HCT116 (cell line): ENCODE results near the gene CAMK2D. TPM values are rescaled to one million over a fixed set of nuclear protein-coding genes. Genes with fewer than 3 reads are reported as not detected.

Experiments used
- ATAC-seq: fragments of 200-7000 bp; cut with Tn5 transposase; 2 replicates; pipeline ENCODE4 v1.9.1; 2020; ENCODE audit warnings: mild to moderate bottlenecking, moderate library complexity
- BruUV-seq: library from RNA; stranded (reverse); fragments of 400-500 nt; replicated peaks from 2 replicates; lab custom pipeline; 2021; lab: Mats Ljungman, UMichigan
- CTCF ChIA-PET: fragments of 300-600 bp; sonication (Branson Sonifier 250); formaldehyde crosslinking; loops from one replicate; lab custom pipeline; 2021; ENCODE audit warnings: antibody characterized with exemption; lab: Charles Lee
- POLR2A ChIA-PET: fragments of 300-600, 350-600 bp; sonication (Branson Sonifier 250); formaldehyde crosslinking; loops from one replicate; lab custom pipeline; 2021; ENCODE audit warnings: antibody characterized with exemption; lab: Charles Lee
- RAD21 ChIA-PET, 2 experiments: fragments of 300-600 bp; sonication (Branson Sonifier 250); formaldehyde crosslinking; loops; one replicate each; lab custom pipeline; 2023; ENCODE audit warnings: low total read pairs in 2 of 2; ENCODE audit not compliant: uncharacterized antibody in 2 of 2, unreplicated experiment in 2 of 2, low non-redundant PET in 1 of 2; lab: Charles Lee
- DNase-seq: peaks from one replicate; pipeline ENCODE4 v3.0.0-alpha.2; 2010; ENCODE audit warnings: low read depth, low spot score
- H2AFZ ChIP-seq: fragments of 200-600 bp; shearing (Covaris generic), sonication (generic); 2 replicates; pipeline ENCODE4 v1.6.1; 2017; ENCODE audit warnings: low read depth, mixed run types, mixed read lengths, antibody characterized with exemption, low read length; ENCODE audit not compliant: poor library complexity, severe bottlenecking
- H3K27ac ChIP-seq: 2 replicates; pipeline ENCODE4 v1.5.1; 2012; ENCODE audit warnings: low read depth, low read length
- H3K27me3 ChIP-seq: fragments of 200-600 bp; sonication (generic); 2 replicates; pipeline ENCODE4 v1.6.1; 2016; ENCODE audit warnings: mixed run types, low read length, mixed read lengths; ENCODE audit not compliant: insufficient read depth
- H3K36me3 ChIP-seq, 2 experiments: fragments of 200-500 bp in 1 of 2; fragments of 200-600 bp in 1 of 2; sonication (Bioruptor generic) in 1 of 2; sonication (generic) in 1 of 2; 2 replicates each; pipeline versions ENCODE4 v1.5.1 to v1.6.1; 2014 to 2016; ENCODE audit warnings: low read length in 2 of 2, inconsistent platforms in 1 of 2, mixed read lengths in 1 of 2, mixed run types in 1 of 2; ENCODE audit not compliant: insufficient read depth in 2 of 2, control insufficient read depth in 1 of 2
- H3K4me1 ChIP-seq, 2 experiments: fragments of 200-600 bp in 1 of 2; sonication (generic) in 1 of 2; 2 replicates each; pipeline versions ENCODE4 v1.5.1 to v1.6.1; 2012 to 2017; ENCODE audit warnings: low read length in 2 of 2, inconsistent platforms in 1 of 2, mild to moderate bottlenecking in 1 of 2, mixed read lengths in 1 of 2, mixed run types in 1 of 2, moderate library complexity in 1 of 2; ENCODE audit not compliant: insufficient read depth in 2 of 2, control insufficient read depth in 1 of 2
- H3K4me2 ChIP-seq: fragments of 200-600 bp; sonication (generic); 2 replicates; pipeline ENCODE4 v1.6.1; 2017; ENCODE audit warnings: mixed run types, low read length, mixed read lengths
- H3K4me3 ChIP-seq, 2 experiments: fragments of 200-600 bp in 1 of 2; sonication (generic) in 1 of 2; replicated peaks in 1 of 2; 2 replicates each; pipeline ENCODE4 v1.5.1; 2011 to 2016; ENCODE audit warnings: low read length in 2 of 2, control low read depth in 1 of 2, low read depth in 1 of 2, mild to moderate bottlenecking in 1 of 2, mixed read lengths in 1 of 2, mixed run types in 1 of 2
- H3K79me2 ChIP-seq: fragments of 200-600 bp; sonication (generic); 2 replicates; pipeline ENCODE4 v1.6.1; 2017; ENCODE audit warnings: mild to moderate bottlenecking, mixed run types, low read length, moderate library complexity, mixed read lengths; ENCODE audit not compliant: insufficient read depth
- H3K9ac ChIP-seq: fragments of 200-600 bp; sonication (generic); 2 replicates; pipeline ENCODE4 v1.6.1; 2016; ENCODE audit warnings: low read length, mixed read lengths
- H3K9me2 ChIP-seq: fragments of 200-600 bp; sonication (generic), shearing (Covaris generic); 2 replicates; pipeline ENCODE4 v1.6.1; 2017; ENCODE audit warnings: mixed run types, mild to moderate bottlenecking, moderate library complexity; ENCODE audit not compliant: insufficient read depth
- H3K9me3 ChIP-seq, 2 experiments: fragments of 200-500 bp in 1 of 2; fragments of 200-600 bp in 1 of 2; sonication (Bioruptor generic) in 1 of 2; sonication (generic) in 1 of 2; 2 replicates each; pipeline ENCODE4 v1.6.1; 2014 to 2017; ENCODE audit warnings: low read length in 2 of 2, mixed read lengths in 2 of 2, inconsistent platforms in 1 of 2, low read depth in 1 of 2, mild to moderate bottlenecking in 1 of 2, mixed run types in 1 of 2, moderate library complexity in 1 of 2; ENCODE audit not compliant: control insufficient read depth in 1 of 2, insufficient read depth in 1 of 2
- H4K20me1 ChIP-seq: fragments of 200-600 bp; sonication (generic), shearing (Covaris generic); 2 replicates; pipeline ENCODE4 v1.6.1; 2017; ENCODE audit warnings: mixed run types, mild to moderate bottlenecking, moderate library complexity; ENCODE audit not compliant: insufficient read depth
- CBX3 ChIP-seq: IDR thresholded peaks from 2 replicates; pipeline ENCODE4 v1.6.1; 2012; ENCODE audit warnings: low read depth
- CEBPB ChIP-seq: IDR thresholded peaks from 2 replicates; pipeline ENCODE4 v1.6.1; 2012; ENCODE audit warnings: low read depth
- EGR1 ChIP-seq: IDR thresholded peaks from 2 replicates; pipeline ENCODE4 v1.6.1; 2012; ENCODE audit warnings: low read depth
- ELF1 ChIP-seq: IDR thresholded peaks from 2 replicates; pipeline ENCODE4 v1.6.1; 2012; ENCODE audit warnings: low read depth, borderline replicate concordance
- EZH2 ChIP-seq: fragments of 200-600 bp; sonication (generic); IDR thresholded peaks from 2 replicates; pipeline ENCODE4 v1.6.1; 2017; ENCODE audit warnings: antibody characterized with exemption, mixed run types
- EZH2phosphoT487 ChIP-seq: fragments of 200-600 bp; IDR thresholded peaks from 2 replicates; pipeline ENCODE4 v1.6.1; 2018; ENCODE audit warnings: antibody characterized with exemption, borderline replicate concordance
- FOSL1 ChIP-seq: IDR thresholded peaks from 2 replicates; pipeline ENCODE4 v1.6.1; 2012; ENCODE audit warnings: low read depth
- POLR2AphosphoS5 ChIP-seq: IDR thresholded peaks from 2 replicates; pipeline ENCODE4 v1.6.1; 2011; ENCODE audit warnings: mild to moderate bottlenecking, low read depth, low read length, moderate library complexity
- RAD21 ChIP-seq: IDR thresholded peaks from 2 replicates; pipeline ENCODE4 v1.6.1; 2012; ENCODE audit warnings: low read depth, mild to moderate bottlenecking
- SIN3A ChIP-seq: IDR thresholded peaks from 2 replicates; pipeline ENCODE4 v1.6.1; 2012; ENCODE audit warnings: low read depth
- SRF ChIP-seq: IDR thresholded peaks from 2 replicates; pipeline ENCODE4 v1.6.1; 2012; ENCODE audit warnings: low read depth
- ZFX ChIP-seq: fragments of 450-650 bp; IDR thresholded peaks from 2 replicates; pipeline ENCODE4 v1.6.1; 2017
- ZNF274 ChIP-seq: fragments of 200-500 bp; sonication (Bioruptor generic); IDR thresholded peaks from 2 replicates; pipeline ENCODE4 v1.6.1; 2014; ENCODE audit warnings: mild to moderate bottlenecking, low read depth, low read length, inconsistent platforms
- intact Hi-C: fragments of 100-400 bp; cut with micrococcal nuclease; formaldehyde crosslinking; loops from 2 replicates; pipeline ENCODE4 v1.10.0; 2022
- total RNA-seq: library from RNA; stranded (reverse); gene quantifications from one replicate; pipeline ENCODE4 v1.2.1, GENCODE V29; 2021; ENCODE audit not compliant: unreplicated experiment
- TF ChIP-seq, protein P1 (sequence below): IDR thresholded peaks from 2 replicates; pipeline ENCODE4 v1.6.1; 2012; ENCODE audit warnings: low read depth
- TF ChIP-seq, protein P2 (sequence below): IDR thresholded peaks from 2 replicates; pipeline ENCODE4 v1.6.1; 2011; ENCODE audit warnings: mild to moderate bottlenecking, low read length, moderate library complexity; ENCODE audit not compliant: insufficient replicate concordance; ENCODE audit errors: extremely low read depth
- TF ChIP-seq, protein P3 (sequence below), 3 experiments: fragments of 200-600 bp in 1 of 3; sonication (generic) in 1 of 3; IDR thresholded peaks in 2 of 3; conservative IDR thresholded peaks in 1 of 3; 2 replicates each; pipeline ENCODE4 v1.5.1; 2012 to 2017; ENCODE audit warnings: low read depth in 2 of 3, low read length in 2 of 3, antibody characterized with exemption in 1 of 3, borderline replicate concordance in 1 of 3, control low read depth in 1 of 3, mild to moderate bottlenecking in 1 of 3, mixed read lengths in 1 of 3, mixed run types in 1 of 3, moderate library complexity in 1 of 3; ENCODE audit not compliant: insufficient read depth in 1 of 3
- TF ChIP-seq, protein P4 (sequence below): IDR thresholded peaks from 2 replicates; pipeline ENCODE4 v1.6.1; 2012

The CAMK2D gene
- total RNA-seq, 1 experiment from 2014 or later = 67.0 TPM

DNA sequence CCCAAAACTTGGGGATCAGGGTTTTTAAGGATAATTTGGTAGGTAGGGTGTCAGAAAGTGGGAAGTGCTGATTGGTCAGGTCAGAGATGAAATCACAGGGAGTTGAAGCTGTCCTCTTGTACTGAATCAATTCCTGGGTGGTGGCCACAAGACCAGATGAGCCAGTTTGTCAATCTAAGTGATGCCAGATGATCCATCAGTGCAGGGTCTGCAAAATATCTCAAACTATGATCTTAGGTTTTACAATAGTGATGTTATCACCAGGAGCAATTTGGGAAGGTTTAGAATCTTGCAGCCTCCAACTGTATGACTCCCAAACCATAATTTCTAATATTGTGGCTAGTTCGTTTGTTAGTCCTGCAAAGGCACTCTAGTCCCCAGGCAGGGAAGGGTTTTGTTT lies 43.3 kb downstream of the CAMK2D start:
- H3K9me3 ChIP-seq = no peaks in the 10 kb centered on the region
- no peak overlapping the region for H3K27ac ChIP-seq
- H3K9ac ChIP-seq = no peak overlapping the region
- ChIA-PET POLR2A (no interaction called here), CTCF (no interaction called here), RAD21 (no interaction called here)
- TF ChIP-seq, protein P1, sequence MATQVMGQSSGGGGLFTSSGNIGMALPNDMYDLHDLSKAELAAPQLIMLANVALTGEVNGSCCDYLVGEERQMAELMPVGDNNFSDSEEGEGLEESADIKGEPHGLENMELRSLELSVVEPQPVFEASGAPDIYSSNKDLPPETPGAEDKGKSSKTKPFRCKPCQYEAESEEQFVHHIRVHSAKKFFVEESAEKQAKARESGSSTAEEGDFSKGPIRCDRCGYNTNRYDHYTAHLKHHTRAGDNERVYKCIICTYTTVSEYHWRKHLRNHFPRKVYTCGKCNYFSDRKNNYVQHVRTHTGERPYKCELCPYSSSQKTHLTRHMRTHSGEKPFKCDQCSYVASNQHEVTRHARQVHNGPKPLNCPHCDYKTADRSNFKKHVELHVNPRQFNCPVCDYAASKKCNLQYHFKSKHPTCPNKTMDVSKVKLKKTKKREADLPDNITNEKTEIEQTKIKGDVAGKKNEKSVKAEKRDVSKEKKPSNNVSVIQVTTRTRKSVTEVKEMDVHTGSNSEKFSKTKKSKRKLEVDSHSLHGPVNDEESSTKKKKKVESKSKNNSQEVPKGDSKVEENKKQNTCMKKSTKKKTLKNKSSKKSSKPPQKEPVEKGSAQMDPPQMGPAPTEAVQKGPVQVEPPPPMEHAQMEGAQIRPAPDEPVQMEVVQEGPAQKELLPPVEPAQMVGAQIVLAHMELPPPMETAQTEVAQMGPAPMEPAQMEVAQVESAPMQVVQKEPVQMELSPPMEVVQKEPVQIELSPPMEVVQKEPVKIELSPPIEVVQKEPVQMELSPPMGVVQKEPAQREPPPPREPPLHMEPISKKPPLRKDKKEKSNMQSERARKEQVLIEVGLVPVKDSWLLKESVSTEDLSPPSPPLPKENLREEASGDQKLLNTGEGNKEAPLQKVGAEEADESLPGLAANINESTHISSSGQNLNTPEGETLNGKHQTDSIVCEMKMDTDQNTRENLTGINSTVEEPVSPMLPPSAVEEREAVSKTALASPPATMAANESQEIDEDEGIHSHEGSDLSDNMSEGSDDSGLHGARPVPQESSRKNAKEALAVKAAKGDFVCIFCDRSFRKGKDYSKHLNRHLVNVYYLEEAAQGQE = no peak
- TF ChIP-seq FOSL1 = no peak
- no peak for TF ChIP-seq EGR1
- no peak for TF ChIP-seq EZH2phosphoT487
- TF ChIP-seq, protein P2, sequence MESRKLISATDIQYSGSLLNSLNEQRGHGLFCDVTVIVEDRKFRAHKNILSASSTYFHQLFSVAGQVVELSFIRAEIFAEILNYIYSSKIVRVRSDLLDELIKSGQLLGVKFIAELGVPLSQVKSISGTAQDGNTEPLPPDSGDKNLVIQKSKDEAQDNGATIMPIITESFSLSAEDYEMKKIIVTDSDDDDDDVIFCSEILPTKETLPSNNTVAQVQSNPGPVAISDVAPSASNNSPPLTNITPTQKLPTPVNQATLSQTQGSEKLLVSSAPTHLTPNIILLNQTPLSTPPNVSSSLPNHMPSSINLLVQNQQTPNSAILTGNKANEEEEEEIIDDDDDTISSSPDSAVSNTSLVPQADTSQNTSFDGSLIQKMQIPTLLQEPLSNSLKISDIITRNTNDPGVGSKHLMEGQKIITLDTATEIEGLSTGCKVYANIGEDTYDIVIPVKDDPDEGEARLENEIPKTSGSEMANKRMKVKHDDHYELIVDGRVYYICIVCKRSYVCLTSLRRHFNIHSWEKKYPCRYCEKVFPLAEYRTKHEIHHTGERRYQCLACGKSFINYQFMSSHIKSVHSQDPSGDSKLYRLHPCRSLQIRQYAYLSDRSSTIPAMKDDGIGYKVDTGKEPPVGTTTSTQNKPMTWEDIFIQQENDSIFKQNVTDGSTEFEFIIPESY = no peak
- TF ChIP-seq ZFX = no peak
- TF ChIP-seq SIN3A = no peak
- TF ChIP-seq CBX3 = no peak
- TF ChIP-seq ELF1 = no peak
- TF ChIP-seq, protein P3, sequence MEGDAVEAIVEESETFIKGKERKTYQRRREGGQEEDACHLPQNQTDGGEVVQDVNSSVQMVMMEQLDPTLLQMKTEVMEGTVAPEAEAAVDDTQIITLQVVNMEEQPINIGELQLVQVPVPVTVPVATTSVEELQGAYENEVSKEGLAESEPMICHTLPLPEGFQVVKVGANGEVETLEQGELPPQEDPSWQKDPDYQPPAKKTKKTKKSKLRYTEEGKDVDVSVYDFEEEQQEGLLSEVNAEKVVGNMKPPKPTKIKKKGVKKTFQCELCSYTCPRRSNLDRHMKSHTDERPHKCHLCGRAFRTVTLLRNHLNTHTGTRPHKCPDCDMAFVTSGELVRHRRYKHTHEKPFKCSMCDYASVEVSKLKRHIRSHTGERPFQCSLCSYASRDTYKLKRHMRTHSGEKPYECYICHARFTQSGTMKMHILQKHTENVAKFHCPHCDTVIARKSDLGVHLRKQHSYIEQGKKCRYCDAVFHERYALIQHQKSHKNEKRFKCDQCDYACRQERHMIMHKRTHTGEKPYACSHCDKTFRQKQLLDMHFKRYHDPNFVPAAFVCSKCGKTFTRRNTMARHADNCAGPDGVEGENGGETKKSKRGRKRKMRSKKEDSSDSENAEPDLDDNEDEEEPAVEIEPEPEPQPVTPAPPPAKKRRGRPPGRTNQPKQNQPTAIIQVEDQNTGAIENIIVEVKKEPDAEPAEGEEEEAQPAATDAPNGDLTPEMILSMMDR (IDR thresholded peaks at IDR 0.05 in 2 of 3, conservative IDR thresholded peaks at IDR 0.05 in 1 of 3; ENCODE audit: borderline replicate concordance in 1 of 3, insufficient read depth in 1 of 3, low read depth in 2 of 3, low read length in 2 of 3) = no peak
- TF ChIP-seq EZH2 = no peak
- TF ChIP-seq ZNF274 = no peak
- TF ChIP-seq POLR2AphosphoS5 = no peak
- no peak for TF ChIP-seq CEBPB
- TF ChIP-seq, protein P4, sequence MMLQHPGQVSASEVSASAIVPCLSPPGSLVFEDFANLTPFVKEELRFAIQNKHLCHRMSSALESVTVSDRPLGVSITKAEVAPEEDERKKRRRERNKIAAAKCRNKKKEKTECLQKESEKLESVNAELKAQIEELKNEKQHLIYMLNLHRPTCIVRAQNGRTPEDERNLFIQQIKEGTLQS = no peak
- no peak for TF ChIP-seq SRF
- TF ChIP-seq RAD21 = no peak
- no peaks in the 10 kb centered on the region for H3K4me1 ChIP-seq
- DNase-seq = no peak
- H2AFZ ChIP-seq = no peak overlapping the region
- H3K4me3 ChIP-seq = no peak overlapping the region
- no peak for ATAC-seq
- intact Hi-C loops = no loop called here
- BruUV-seq = no TSS peak
- H3K36me3 ChIP-seq = no peaks in the 10 kb centered on the region
- no peaks in the 10 kb centered on the region for H3K9me2 ChIP-seq
- H3K79me2 ChIP-seq = peaks cover 21% of the 10 kb centered on the region
- H3K4me2 ChIP-seq = no peak overlapping the region
- H4K20me1 ChIP-seq = no peaks in the 10 kb centered on the region
- H3K27me3 ChIP-seq = no peaks in the 10 kb centered on the region
